Activated T-helper 17 cell treated with anti-CD3 and anti-CD28 coated beads, Interleukin-2, amount 50 U/mL, for 72 hours (primary cell): Measurements from ENCODE around the gene SIRT2. TPM values are rescaled to one million over a fixed set of nuclear protein-coding genes. Genes with fewer than 3 reads are reported as not detected.
A peak's percentile ranks its signal among the peaks of the same experiment; 100 is the strongest.

ENCODE experiments used
- ATAC-seq: fragments of 150-1000 bp; cut with Tn5 transposase; replicated peaks from 2 replicates; pipeline ENCODE4 v1.10.0; 2021; ENCODE audit warnings: mild to moderate bottlenecking, moderate library complexity
- H3K27ac Mint-ChIP-seq: one replicate; pipeline ENCODE4 v1.8.0; 2022; ENCODE audit warnings: mixed read lengths
- H3K27me3 Mint-ChIP-seq: one replicate; pipeline ENCODE4 v1.8.0; 2022; ENCODE audit warnings: mixed read lengths
- H3K36me3 Mint-ChIP-seq: one replicate; pipeline ENCODE4 v1.8.0; 2022; ENCODE audit warnings: low read depth, mild to moderate bottlenecking, mixed read lengths
- H3K4me1 Mint-ChIP-seq: one replicate; pipeline ENCODE4 v1.8.0; 2022; ENCODE audit warnings: mixed read lengths
- H3K4me3 Mint-ChIP-seq: one replicate; pipeline ENCODE4 v1.8.0; 2022; ENCODE audit warnings: mild to moderate bottlenecking, mixed read lengths
- H3K9me3 Mint-ChIP-seq: one replicate; pipeline ENCODE4 v1.8.0; 2022; ENCODE audit warnings: mixed read lengths
- total RNA-seq, 2 donors: library from RNA; stranded (reverse); gene quantifications; one replicate each; pipeline ENCODE4 v1.2.3, GENCODE V29; 2022

The SIRT2 gene
- total RNA-seq, 2 donors from 2014 or later, result 37.9 to 41.2 TPM

DNA sequence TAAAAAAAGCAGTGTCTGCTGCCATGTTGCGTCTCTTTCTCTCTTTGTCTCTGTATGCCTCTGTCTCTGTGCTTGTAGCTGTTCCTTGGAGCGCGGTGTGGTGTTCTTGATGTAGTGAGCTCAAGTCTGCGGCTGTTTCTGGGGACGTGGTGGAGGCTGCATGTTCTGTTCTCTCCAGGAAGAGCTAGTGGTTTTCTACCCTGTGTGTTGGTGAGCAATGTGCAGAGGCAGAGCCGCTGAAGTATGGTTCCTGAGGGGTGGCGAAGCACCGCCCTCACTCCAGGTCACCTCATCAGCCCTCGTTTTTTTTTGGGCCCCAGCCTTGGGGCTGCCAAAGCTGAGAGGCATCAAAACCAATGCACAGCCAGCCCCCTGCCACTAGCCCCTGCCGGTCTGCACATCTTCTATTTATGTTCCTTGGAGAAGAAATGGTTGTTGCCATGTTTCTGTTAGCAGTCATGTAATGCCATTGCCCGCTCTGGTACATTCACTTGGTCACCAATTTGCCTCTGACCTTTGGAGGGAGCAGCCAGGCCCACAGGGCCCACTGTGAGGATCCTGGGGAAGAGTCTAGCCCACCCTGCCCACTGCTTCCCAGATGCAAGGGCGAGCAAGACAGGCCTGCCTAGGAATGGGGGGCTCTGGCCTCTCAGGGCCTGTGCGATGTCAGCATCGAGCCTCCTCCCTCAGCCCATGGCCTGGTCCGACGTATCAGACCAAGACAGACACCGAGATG, 56.8 kb downstream of the SIRT2 start:
- H3K27ac Mint-ChIP-seq, result peak overlapping the region; percentile 89
- ATAC-seq, result peak; percentile 81
- peaks cover 100% of the 10 kb centered on the region for H3K36me3 Mint-ChIP-seq
- H3K4me1 Mint-ChIP-seq, result peaks cover 64% of the 10 kb centered on the region
- no peaks in the 10 kb centered on the region for H3K27me3 Mint-ChIP-seq
- H3K4me3 Mint-ChIP-seq, result peak overlapping the region; percentile 99
- no peaks in the 10 kb centered on the region for H3K9me3 Mint-ChIP-seq

DNA sequence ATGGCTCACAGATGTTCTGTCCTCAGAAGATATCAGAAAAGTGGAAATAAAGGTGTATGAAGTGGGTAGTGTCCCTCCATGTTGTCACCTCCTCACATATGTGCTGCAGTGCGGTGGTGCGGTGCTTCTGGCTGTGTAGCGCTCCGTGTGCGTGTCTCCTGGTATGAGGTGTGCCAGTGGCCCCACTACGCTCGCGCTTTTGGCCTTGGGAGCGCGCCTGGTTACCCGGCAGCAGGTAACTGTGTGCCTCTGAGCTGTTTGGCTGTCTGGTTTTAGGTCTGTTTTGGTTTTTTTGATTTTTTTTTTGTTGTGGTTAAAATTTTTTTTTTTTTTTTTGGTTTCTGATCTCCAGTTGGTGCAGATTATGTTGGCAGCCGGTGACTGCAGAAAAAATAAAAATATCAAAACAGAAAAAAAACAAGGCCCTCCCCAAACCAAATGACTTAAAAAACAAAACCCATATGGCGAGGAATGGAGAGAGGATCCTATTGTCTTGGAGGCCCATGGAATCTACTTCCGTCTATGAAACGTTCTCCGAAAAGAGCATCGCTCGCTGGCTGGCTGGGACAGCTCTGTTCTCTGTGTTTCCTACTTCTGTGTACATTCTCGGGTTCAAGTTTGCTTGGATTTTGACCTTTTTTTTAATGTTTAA, 57.5 kb downstream of the SIRT2 start:
- Mint-ChIP-seq H3K36me3 (peaks cover 100% of the 10 kb centered on the region), H3K27me3 (no peaks in the 10 kb centered on the region), H3K4me1 (peaks cover 64% of the 10 kb centered on the region), H3K27ac (peak overlapping the region; percentile 89), H3K4me3 (peak overlapping the region; percentile 99), H3K9me3 (no peaks in the 10 kb centered on the region)
- ATAC-seq, result peak; percentile 10

DNA sequence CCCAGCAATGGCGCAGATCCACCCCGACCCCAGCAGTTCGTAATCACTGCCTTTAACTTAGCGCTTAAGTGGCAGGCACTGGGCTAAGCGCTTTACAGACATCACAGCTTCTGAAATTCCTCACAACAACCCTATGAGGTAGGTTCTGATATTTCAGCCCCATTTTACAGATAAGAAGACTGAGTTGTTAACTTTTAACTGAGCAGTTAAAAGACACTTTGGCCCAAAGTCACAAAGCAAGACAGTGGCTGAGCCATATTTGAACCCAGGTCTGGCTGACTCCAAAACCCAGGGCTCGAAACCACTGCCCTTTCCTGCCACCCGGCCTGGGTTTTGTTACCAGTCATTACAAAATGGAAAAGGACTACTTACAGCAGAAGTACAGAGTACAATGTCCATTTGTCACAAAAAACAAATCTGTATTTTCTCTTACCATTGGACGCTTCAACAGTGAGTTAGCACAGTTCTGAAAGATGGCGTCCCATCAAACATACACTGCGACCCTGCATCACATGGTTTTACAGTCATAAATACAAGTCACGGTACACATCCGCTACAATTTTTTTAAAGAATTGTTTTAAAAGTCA, 58.1 kb downstream of the SIRT2 start:
- H3K9me3 Mint-ChIP-seq, result no peaks in the 10 kb centered on the region
- H3K27me3 Mint-ChIP-seq, result no peaks in the 10 kb centered on the region
- H3K4me3 Mint-ChIP-seq, result peak overlapping the region; percentile 99
- H3K27ac Mint-ChIP-seq, result peak overlapping the region; percentile 89
- ATAC-seq, result no peak
- H3K36me3 Mint-ChIP-seq, result peaks cover 100% of the 10 kb centered on the region
- H3K4me1 Mint-ChIP-seq, result peaks cover 63% of the 10 kb centered on the region

DNA sequence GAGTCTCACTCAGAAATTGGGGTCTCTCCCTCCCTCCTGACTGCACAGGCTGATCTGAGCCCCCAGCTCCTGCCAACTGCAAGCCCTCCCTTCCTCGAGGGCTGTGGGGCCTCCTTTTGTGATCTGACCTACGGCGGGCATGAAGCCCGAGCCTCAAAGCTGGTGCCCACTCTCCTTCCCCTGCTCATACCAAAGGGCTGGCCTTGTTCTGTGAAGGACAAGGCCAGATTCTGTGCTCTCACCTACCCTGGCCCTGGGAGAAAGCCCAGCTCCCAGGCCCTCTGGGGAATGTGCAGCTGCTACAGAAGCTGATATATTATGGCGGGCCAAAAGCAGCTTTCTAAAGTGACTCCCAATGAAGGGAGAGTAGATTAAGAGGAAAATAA, 58.8 kb downstream of the SIRT2 start:
- Mint-ChIP-seq H3K4me3 (peak overlapping the region; percentile 99), H3K36me3 (peaks cover 100% of the 10 kb centered on the region), H3K27me3 (no peaks in the 10 kb centered on the region), H3K4me1 (peaks cover 56% of the 10 kb centered on the region), H3K27ac (peak overlapping the region; percentile 89), H3K9me3 (no peaks in the 10 kb centered on the region)
- no peak for ATAC-seq

DNA sequence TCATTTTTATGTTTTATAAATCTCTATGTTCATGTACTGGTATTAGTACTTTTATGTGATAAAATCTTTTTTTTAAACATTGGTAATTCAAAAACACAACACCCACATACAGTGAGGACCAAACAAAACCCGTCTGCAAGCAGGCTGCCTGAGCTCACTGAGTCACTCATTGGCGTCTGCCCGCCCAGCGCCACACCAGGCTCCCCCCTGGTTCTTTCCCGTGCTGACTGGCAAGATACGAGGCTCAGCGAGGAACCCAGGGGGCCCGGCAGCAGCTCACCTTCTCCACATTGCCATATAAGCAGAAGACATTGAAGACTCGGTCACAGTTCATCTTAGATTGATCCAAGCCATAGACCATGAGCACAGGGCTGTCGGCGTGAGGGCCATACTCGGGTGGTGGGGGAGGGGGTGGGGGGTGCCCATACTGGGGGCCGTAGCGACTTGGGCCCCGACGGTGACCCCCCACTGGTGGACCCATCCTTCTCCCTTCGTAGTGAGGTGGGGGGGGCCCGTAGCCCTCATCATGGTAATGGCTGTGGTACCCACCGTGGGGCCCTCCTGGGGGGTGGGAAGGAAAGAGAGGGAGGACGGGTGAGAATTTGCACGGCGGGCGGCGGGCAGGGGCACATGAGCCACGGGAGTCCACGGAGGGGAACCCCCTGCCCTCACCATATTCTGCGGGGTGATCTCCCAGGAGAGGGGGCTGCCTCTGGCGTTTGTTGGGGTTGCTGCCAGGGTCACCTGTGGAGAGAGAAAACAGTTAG, 59.4 kb downstream of the SIRT2 start:
- peak overlapping the region; percentile 99 for H3K4me3 Mint-ChIP-seq
- H3K27me3 Mint-ChIP-seq, result no peaks in the 10 kb centered on the region
- H3K27ac Mint-ChIP-seq, result peak overlapping the region; percentile 89

DNA sequence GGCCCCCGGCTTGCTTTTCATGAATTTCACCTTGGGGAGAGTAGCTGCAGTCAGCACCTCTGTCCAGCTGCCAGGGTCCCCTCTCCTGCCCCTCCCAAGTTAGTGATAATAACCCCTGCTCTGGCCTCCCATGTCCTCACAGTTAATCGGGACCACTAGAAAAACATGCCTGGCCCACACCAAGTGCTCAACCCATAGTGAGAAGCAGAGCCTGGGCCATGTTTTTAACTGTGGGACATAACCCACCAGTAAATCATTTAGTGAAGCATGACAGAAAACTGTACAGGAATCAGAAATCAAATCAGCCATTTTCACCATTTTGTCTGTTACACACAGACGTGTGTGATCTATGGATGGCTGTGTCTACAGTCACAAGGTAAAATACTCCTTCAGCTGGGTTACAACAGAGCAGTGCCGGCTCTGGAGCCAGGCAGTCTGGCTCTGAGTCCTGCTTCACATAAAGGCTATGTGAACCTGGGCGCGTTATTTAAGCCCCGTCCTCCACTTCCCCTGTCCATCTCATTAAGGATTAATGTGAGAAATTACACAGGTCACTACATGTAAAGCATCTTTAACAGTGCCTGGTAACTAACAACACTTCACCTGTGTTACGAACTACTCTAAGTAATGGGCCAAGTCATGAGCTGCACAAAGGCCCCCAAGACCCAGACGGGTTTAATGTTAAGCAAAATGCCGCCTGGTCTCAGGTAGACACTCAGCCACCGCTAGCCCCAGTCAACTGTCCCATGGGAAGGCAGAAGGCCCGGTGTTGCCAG, 60.2 kb downstream of the SIRT2 start:
- no peaks in the 10 kb centered on the region for H3K27me3 Mint-ChIP-seq
- H3K4me1 Mint-ChIP-seq, result peaks cover 46% of the 10 kb centered on the region
- no peaks in the 10 kb centered on the region for H3K9me3 Mint-ChIP-seq
- H3K36me3 Mint-ChIP-seq, result peaks cover 90% of the 10 kb centered on the region
- H3K27ac Mint-ChIP-seq, result peak overlapping the region; percentile 89
- ATAC-seq, result no peak
- peak overlapping the region; percentile 73 for H3K4me3 Mint-ChIP-seq

More for the DNA sequence above, 59.4 kb downstream of the SIRT2 start:
- peaks cover 98% of the 10 kb centered on the region for H3K36me3 Mint-ChIP-seq
- no peaks in the 10 kb centered on the region for H3K9me3 Mint-ChIP-seq
- no peak for ATAC-seq
- peaks cover 51% of the 10 kb centered on the region for H3K4me1 Mint-ChIP-seq

DNA sequence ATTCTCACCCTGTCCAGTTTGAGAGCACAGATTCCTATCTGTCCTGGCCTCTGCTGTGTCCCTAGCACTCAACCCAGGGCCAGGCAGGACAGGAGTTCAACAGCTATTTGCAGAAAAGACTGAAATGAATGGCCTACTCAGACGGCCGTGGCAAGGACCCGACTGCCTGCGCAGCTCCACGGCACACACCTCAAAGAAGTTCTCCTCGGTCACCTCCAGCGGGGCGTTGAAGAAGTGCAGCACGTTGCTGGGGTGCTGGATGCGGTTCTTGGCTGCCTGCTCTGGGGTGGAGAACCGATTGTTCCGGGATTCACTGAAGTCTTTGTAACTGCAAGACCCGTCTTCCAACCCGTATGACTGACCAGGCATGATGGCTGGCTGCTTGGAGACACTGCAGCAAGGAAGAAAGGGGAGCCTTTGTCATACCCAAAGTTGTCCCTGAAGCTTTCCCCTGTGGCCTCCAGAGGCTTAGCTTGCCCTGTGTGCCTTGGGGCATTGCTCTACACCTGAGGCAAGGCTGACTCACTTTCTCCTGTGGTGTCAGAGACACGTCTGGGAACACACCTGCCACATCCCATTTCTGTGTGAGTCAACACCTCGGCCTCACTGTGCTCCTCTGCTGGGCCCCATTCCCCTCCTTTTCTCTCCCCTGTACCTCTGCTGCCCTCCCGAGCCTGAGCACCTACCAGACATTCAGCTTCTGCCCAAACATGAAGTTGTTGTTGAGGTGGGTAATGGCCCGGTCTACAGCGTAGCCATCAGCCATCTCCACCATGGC, 61.0 kb downstream of the SIRT2 start:
- H3K27ac Mint-ChIP-seq, result peak overlapping the region; percentile 89
- H3K9me3 Mint-ChIP-seq, result no peaks in the 10 kb centered on the region
- H3K36me3 Mint-ChIP-seq, result peaks cover 82% of the 10 kb centered on the region
- peaks cover 39% of the 10 kb centered on the region for H3K4me1 Mint-ChIP-seq
- ATAC-seq, result peak; percentile 87
- H3K27me3 Mint-ChIP-seq, result no peaks in the 10 kb centered on the region
- peak overlapping the region; percentile 73 for H3K4me3 Mint-ChIP-seq

DNA sequence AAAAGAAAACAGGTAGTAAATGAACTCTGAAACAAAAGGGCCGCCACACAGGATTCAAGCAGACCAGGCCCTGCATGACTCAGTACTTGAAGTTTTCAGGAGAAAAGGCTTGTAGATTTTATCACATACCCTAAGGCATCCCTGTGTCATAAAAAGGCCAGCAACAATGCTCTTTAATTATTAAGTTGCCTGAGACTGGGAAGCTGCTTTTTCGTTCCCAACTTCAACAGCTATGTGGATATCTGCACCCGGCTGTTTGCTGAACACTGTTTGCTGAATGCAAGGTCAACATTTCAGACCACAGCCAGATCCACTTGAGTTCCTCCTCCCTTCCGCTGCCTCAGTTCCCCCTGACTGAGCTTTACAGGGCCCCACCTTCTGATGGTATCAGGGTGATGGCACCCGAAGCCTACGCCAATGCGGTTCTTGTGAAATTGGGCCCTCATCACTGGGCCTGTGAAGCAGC, 61.7 kb downstream of the SIRT2 start:
- H3K4me3 Mint-ChIP-seq, result no peak overlapping the region
- no peaks in the 10 kb centered on the region for H3K9me3 Mint-ChIP-seq
- peaks cover 32% of the 10 kb centered on the region for H3K4me1 Mint-ChIP-seq
- H3K27me3 Mint-ChIP-seq, result no peaks in the 10 kb centered on the region
- peaks cover 75% of the 10 kb centered on the region for H3K36me3 Mint-ChIP-seq
- no peak overlapping the region for H3K27ac Mint-ChIP-seq
- ATAC-seq, result no peak

DNA sequence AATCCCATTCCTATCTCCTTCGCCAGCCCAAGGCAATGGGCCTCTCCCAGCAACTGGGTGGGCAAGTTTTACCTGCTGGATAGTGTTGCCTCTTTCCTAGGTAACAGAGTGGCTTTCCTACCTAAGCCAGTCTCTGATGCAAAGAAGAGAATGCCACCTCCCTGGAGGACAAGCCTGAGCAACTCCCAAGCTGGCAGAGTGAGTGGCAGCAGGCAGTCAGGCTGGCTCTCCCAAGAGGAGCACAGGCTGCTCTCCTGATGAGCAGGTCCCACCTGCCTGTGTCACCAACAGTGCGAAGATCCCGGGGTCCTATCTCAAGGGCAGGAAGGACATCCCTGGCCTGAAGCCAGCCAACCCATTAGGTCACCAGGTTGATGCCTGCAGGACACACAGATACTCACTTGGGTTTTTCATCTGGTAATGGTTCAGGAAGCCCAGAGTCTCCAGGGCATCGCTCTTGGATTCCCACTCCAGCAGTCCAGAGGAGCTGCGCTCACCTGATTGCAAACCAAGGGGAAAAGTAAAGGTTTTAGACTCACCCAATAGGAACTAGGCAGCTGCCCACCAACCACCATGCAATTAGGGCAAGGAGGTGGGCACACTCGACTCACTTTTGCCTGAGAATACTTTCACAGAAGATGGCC, 62.3 kb downstream of the SIRT2 start:
- peaks cover 27% of the 10 kb centered on the region for H3K4me1 Mint-ChIP-seq
- H3K36me3 Mint-ChIP-seq, result peaks cover 70% of the 10 kb centered on the region
- no peaks in the 10 kb centered on the region for H3K9me3 Mint-ChIP-seq
- no peaks in the 10 kb centered on the region for H3K27me3 Mint-ChIP-seq
- ATAC-seq, result no peak
- no peak overlapping the region for H3K4me3 Mint-ChIP-seq
- peak overlapping the region; percentile 28 for H3K27ac Mint-ChIP-seq

DNA sequence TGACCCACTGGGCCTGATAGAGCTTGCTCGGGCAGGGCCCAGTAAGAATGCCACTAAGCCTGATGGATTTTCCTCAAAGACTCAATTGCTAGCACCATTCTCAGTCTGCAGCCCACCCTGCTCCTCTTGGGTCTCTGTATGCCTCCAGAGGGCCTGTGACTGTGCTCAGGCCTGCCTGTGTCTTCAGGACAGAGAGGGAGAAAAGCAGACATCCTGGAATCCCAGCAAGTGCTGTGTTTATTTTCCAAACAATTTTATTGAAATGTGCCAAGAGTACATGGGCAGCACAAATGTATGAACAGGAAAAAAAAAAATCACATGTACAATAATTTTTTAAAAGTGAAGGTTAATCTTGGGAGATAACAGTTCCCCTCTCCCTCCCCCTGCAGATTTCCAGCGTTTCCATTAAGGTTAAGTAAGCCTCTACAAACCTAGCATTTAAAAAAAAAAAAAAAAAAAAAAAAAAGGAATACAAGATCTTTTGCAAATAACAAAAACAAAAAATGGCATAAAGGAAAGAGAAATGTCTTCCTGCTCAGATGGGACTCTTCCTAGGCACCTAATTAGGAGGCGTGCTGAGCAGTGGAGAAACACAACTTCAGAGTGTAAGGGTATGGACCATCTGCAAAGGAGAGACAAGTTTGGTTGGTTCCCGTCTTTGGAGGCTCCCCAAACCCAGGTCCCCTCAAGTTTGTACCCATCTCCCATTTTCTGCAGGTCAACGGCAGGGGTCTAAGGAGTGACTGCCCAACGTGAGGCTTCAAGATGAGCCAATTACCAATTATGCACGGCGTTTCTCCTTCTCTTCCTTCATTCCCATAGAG, 63.0 kb downstream of the SIRT2 start:
- Mint-ChIP-seq H3K36me3 (peaks cover 70% of the 10 kb centered on the region), H3K27me3 (no peaks in the 10 kb centered on the region), H3K27ac (no peak overlapping the region), H3K4me1 (peaks cover 26% of the 10 kb centered on the region), H3K4me3 (no peak overlapping the region), H3K9me3 (no peaks in the 10 kb centered on the region)
- ATAC-seq, result no peak

DNA sequence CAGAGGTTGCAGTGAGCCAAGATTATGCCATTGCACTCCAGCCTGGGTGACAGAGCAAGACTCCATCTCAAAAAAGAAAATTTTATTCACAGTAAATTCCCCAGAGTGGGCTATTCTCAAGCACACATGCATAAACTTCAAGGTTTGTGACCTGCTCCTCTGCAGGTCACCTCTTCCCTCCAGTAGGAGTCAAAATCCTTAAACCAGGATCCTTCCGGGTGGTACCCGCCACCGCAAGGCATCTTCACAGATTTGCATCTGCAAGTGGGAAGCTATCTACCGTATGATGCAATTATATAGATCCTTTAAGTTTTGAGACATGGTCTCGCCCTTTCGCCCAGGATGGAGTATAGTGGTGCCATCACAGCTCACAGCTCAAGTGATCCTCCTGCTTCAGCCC, 64.8 kb downstream of the SIRT2 start:
- H3K4me3 Mint-ChIP-seq, result no peak overlapping the region
- no peak overlapping the region for H3K27ac Mint-ChIP-seq
- ATAC-seq, result no peak
- H3K9me3 Mint-ChIP-seq, result no peaks in the 10 kb centered on the region
- peaks cover 70% of the 10 kb centered on the region for H3K36me3 Mint-ChIP-seq
- peaks cover 21% of the 10 kb centered on the region for H3K4me1 Mint-ChIP-seq
- H3K27me3 Mint-ChIP-seq, result no peaks in the 10 kb centered on the region

DNA sequence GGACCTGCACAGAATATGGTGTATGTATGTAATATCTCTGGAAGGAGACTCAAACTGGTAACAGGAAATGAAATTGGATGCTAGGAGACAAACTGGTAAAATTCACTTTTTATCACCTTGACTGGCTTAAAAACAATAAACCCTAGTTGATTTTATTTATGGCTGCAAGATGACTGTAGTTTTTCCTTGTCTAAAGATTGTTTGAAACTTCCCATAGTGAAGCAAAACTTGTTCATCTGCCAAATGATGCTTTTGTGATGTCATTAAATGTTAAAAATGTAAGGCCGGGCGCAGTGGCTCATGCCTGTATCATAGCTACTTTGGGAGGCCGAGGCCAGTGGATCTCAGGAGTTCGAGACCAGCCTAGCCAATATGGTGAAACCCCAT, 65.3 kb downstream of the SIRT2 start:
- no peak overlapping the region for H3K4me3 Mint-ChIP-seq
- H3K27ac Mint-ChIP-seq, result no peak overlapping the region
- H3K27me3 Mint-ChIP-seq, result no peaks in the 10 kb centered on the region
- no peaks in the 10 kb centered on the region for H3K9me3 Mint-ChIP-seq
- H3K36me3 Mint-ChIP-seq, result peaks cover 68% of the 10 kb centered on the region
- H3K4me1 Mint-ChIP-seq, result peaks cover 18% of the 10 kb centered on the region
- no peak for ATAC-seq
